Lower lobe of right lung (tissue), 2 donors: ENCODE measurements around the gene ZNF516. TPM values are rescaled to one million over a fixed set of nuclear protein-coding genes. Genes with fewer than 3 reads are reported as not detected.

Experiments used
- ATAC-seq, 2 donors: fragments of 200-7000 bp; cut with Tn5 transposase; one replicate each; pipeline ENCODE4 v1.9.1; 2020 to 2022; ENCODE audit warnings: mild to moderate bottlenecking in 2 of 2, moderate library complexity in 2 of 2
- DNase-seq: peaks from one replicate; pipeline ENCODE4 v3.0.0-alpha.2; 2020
- H3K27ac ChIP-seq: fragments of 200-600 bp; one replicate; pipeline ENCODE4 v1.8.0; 2022
- H3K27me3 ChIP-seq: fragments of 200-600 bp; one replicate; pipeline ENCODE4 v1.8.0; 2022; ENCODE audit warnings: low read depth
- H3K36me3 ChIP-seq: fragments of 200-600 bp; one replicate; pipeline ENCODE4 v1.8.0; 2022; ENCODE audit warnings: mild to moderate bottlenecking
- H3K4me1 ChIP-seq: fragments of 200-600 bp; one replicate; pipeline ENCODE4 v1.8.0; 2022
- H3K4me3 ChIP-seq: fragments of 200-600 bp; one replicate; pipeline ENCODE4 v1.8.0; 2022; ENCODE audit warnings: mild to moderate bottlenecking
- H3K9me3 ChIP-seq: fragments of 200-600 bp; one replicate; pipeline ENCODE4 v1.8.0; 2022
- intact Hi-C: fragments of 100-400 bp; cut with DNase I; formaldehyde crosslinking; loops from one replicate; pipeline ENCODE4 v1.11.0; 2022
- total RNA-seq: library from RNA; stranded (reverse); fragmentation: NEBNext Ultra II Directional; extraction: Animal tissue kit (Norgen Biotek cat#: 25700); gene quantifications from one replicate; pipeline ENCODE4 v1.2.1, GENCODE V29; 2021
- TF ChIP-seq, protein P1 (sequence below): fragments of 200-600 bp; IDR thresholded peaks from one replicate; pipeline ENCODE4 v1.8.0; 2022; ENCODE audit warnings: antibody characterized with exemption, mild to moderate bottlenecking
- donor health status: DM: no; HTN: yes; CAD: no; lungs with severe emphysema.

The ZNF516 gene
- total RNA-seq, 1 donor from 2014 or later, result 28.8 TPM

DNA sequence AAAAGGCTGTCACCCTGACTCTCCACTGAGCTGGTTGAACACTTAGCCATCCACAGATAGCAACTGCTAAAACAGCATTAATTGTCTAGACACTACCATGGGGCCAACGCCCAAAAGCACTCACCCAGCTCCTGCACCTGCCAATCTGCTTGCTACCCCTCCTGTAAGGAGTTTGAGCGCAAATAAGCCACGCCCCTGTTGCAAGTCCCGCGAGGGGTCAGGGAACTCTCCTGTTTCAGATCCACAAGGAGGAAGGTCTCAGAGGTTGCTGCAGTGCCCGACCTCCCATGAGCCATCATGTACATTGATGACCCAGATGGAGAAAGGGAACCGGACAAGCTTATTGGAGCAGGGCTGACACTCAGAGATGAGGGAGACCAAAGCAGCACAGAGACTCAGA, 106.8 kb downstream of the ZNF516 start:
- intact Hi-C loops, result no loop called here
- peaks cover 11% of the 10 kb centered on the region for H3K4me1 ChIP-seq
- no peaks in the 10 kb centered on the region for H3K36me3 ChIP-seq
- ATAC-seq (no peak), DNase-seq (no peak)
- no peak overlapping the region for H3K4me3 ChIP-seq
- H3K9me3 ChIP-seq, result no peaks in the 10 kb centered on the region
- TF ChIP-seq, protein P1, sequence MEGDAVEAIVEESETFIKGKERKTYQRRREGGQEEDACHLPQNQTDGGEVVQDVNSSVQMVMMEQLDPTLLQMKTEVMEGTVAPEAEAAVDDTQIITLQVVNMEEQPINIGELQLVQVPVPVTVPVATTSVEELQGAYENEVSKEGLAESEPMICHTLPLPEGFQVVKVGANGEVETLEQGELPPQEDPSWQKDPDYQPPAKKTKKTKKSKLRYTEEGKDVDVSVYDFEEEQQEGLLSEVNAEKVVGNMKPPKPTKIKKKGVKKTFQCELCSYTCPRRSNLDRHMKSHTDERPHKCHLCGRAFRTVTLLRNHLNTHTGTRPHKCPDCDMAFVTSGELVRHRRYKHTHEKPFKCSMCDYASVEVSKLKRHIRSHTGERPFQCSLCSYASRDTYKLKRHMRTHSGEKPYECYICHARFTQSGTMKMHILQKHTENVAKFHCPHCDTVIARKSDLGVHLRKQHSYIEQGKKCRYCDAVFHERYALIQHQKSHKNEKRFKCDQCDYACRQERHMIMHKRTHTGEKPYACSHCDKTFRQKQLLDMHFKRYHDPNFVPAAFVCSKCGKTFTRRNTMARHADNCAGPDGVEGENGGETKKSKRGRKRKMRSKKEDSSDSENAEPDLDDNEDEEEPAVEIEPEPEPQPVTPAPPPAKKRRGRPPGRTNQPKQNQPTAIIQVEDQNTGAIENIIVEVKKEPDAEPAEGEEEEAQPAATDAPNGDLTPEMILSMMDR, result no peak
- no peaks in the 10 kb centered on the region for H3K27me3 ChIP-seq
- H3K27ac ChIP-seq, result no peak overlapping the region

DNA sequence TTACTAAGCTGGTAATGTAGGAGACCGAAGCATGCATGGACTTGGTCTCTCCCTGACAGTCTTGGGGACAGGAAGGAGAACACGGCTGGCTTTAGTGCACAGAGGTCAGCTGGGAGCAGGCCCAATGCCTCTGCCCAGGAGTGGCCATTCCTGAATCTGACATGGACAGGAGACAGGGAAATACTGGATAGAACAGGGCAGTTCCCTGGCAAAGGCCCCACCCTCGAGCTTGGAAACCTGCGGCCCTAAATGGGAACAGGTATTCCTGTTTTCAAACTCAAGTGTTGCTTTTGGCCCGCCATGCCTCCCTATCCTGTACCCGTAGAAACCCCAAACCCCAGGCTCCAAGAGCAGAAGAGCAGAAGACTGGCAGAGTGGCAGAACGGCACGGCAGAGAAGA, 107.4 kb downstream of the ZNF516 start:
- no peak for DNase-seq
- intact Hi-C loops, result no loop called here
- ATAC-seq, result no peak
- TF ChIP-seq, protein P1, result no peak
- Histone ChIP-seq H3K27me3 (no peaks in the 10 kb centered on the region), H3K9me3 (no peaks in the 10 kb centered on the region), H3K4me1 (peaks cover 11% of the 10 kb centered on the region), H3K27ac (no peak overlapping the region), H3K36me3 (no peaks in the 10 kb centered on the region), H3K4me3 (no peak overlapping the region)

DNA sequence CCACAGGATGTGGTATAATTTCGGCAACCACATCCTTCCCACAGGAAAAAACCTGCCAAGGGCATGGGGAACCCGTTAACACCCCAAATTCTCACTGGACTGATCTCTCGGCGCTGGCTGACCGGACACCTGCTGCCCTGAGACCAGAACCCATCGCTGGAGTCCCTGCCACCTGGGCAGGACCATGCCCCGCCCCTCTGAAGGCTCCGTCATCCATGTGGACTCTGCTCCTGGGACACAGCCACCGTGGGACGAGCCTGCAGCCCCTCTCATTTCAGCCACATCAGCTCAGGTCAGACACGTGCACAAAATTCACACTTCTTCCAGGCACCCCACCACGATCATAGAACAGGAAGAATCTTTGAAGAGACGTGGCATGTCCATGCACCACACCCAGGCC, 108.2 kb downstream of the ZNF516 start:
- intact Hi-C loops, result no loop called here
- DNase-seq, result no peak

DNA sequence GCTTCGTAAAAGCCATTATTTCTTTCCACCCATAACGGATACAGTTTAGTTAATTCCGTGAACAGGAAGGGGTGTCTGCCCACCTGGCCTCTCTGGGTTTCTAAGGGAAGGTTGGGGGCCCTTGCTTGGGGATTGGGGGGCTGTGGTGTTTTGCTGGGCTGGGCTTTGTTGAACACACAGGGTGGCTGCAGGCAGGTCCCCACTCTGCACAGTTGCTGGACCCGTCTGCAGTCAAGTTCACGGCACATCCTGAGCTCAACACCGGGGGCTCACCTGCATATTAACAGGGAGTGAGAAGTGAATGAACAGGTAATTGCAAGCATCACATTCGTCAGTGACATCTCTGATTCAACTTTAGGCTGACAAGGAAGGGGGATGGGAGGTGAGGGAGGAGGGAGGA, 109.0 kb downstream of the ZNF516 start:
- DNase-seq (no peak), ATAC-seq (no peak)
- Histone ChIP-seq H3K36me3 (no peaks in the 10 kb centered on the region), H3K27me3 (no peaks in the 10 kb centered on the region), H3K4me1 (peaks cover 11% of the 10 kb centered on the region), H3K27ac (no peak overlapping the region), H3K9me3 (no peaks in the 10 kb centered on the region), H3K4me3 (no peak overlapping the region)
- intact Hi-C loops, result no loop called here
- TF ChIP-seq, protein P1, result no peak

More for the DNA sequence above, 108.2 kb downstream of the ZNF516 start:
- no peak overlapping the region for H3K27ac ChIP-seq
- H3K27me3 ChIP-seq, result no peaks in the 10 kb centered on the region
- H3K4me1 ChIP-seq, result peaks cover 11% of the 10 kb centered on the region
- no peak for ATAC-seq
- TF ChIP-seq, protein P1, result no peak
- no peaks in the 10 kb centered on the region for H3K9me3 ChIP-seq
- H3K36me3 ChIP-seq, result no peaks in the 10 kb centered on the region
- H3K4me3 ChIP-seq, result no peak overlapping the region

DNA sequence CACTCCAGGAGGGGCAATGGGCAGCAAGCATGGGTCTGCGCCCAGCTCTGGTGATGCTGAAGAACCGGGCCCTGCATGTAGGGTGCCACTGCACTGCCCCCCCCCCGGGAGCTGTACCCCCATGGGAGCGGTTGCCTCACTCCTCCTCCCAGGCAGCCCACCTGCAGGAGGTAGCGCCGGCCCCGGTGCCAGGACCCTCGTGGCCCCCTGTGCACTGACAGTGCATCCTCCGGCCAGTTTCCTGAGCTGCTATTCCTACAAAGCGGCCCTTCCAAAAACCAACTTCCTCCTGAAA, 109.4 kb downstream of the ZNF516 start:
- ATAC-seq (no peak), DNase-seq (no peak)
- H3K36me3 ChIP-seq, result no peaks in the 10 kb centered on the region
- H3K4me3 ChIP-seq, result no peak overlapping the region
- H3K27me3 ChIP-seq, result no peaks in the 10 kb centered on the region
- intact Hi-C loops, result no loop called here
- no peaks in the 10 kb centered on the region for H3K9me3 ChIP-seq
- TF ChIP-seq, protein P1, result no peak
- peaks cover 10% of the 10 kb centered on the region for H3K4me1 ChIP-seq
- H3K27ac ChIP-seq, result no peak overlapping the region
